ENCODE data around the gene MAP3K1. TPM values are rescaled to one million over a fixed set of nuclear protein-coding genes. Genes with fewer than 3 reads are reported as not detected.

Gene MAP3K1
- total RNA-seq, 1 experiment from 2014 or later, result 26.1 TPM

DNA sequence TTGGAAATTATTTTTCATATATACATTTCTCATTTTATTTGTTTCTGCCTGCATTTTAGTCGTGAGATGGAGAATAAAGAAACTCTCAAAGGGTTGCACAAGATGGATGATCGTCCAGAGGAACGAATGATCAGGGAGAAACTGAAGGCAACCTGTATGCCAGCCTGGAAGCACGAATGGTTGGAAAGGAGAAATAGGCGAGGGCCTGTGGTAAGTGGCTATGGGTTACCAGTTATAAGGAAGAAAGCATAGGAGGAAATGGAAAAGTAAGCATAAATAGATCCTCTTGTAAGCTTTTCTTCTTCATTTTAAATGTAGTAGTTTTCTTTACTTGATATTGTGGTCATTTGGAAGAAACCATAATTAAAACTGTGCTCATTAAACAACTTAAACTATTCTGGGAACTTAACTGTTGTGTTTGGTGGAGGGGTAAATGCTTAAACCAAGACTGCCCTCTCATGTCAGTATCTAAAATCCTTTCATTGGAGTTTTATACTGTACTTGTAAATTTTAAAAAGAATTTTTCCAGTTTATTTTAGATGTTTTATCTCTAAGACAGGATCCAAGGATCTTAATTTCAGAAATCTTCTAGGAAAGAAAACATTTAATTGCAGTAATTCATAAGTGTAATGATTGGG is 41.3 kb downstream of the MAP3K1 start:
- Histone ChIP-seq H3K4me1 (replicated peaks; ENCODE audit: insufficient read depth) (0 out of 2 replicates have a peak, but pooled peaks cover 3% of the 10 kb centered on the region), H3K4me3 (no peak overlapping the region), H3K79me2 (ENCODE audit: low read depth) (peaks cover 78% of the 10 kb centered on the region), H3F3A (ENCODE audit: insufficient read depth, low read depth) (peaks cover 12% of the 10 kb centered on the region), H2AFZ (no peak overlapping the region), H3K9me3 (ENCODE audit: insufficient read depth, low read depth) (no peaks in the 10 kb centered on the region), H3K9me2 (ENCODE audit: insufficient read depth) (no peaks in the 10 kb centered on the region), H3K4me2 (no peak overlapping the region), H4K20me1 (ENCODE audit: insufficient read depth) (peaks cover 22% of the 10 kb centered on the region), H3K27me3 (ENCODE audit: insufficient read depth, low read depth) (no peaks in the 10 kb centered on the region), H3K27ac (no peak overlapping the region), H3K36me3 (ENCODE audit: low read depth) (peaks cover 19% of the 10 kb centered on the region)
- TF ChIP-seq EZH2 (IDR thresholded peaks at IDR 0.05; ENCODE audit: low read depth), result no peak
- TF ChIP-seq, protein P1, sequence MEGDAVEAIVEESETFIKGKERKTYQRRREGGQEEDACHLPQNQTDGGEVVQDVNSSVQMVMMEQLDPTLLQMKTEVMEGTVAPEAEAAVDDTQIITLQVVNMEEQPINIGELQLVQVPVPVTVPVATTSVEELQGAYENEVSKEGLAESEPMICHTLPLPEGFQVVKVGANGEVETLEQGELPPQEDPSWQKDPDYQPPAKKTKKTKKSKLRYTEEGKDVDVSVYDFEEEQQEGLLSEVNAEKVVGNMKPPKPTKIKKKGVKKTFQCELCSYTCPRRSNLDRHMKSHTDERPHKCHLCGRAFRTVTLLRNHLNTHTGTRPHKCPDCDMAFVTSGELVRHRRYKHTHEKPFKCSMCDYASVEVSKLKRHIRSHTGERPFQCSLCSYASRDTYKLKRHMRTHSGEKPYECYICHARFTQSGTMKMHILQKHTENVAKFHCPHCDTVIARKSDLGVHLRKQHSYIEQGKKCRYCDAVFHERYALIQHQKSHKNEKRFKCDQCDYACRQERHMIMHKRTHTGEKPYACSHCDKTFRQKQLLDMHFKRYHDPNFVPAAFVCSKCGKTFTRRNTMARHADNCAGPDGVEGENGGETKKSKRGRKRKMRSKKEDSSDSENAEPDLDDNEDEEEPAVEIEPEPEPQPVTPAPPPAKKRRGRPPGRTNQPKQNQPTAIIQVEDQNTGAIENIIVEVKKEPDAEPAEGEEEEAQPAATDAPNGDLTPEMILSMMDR (conservative IDR thresholded peaks at IDR 0.05), result peak; percentile 20; the same call in 1 of the 2 replicates
- CTCF ChIA-PET, result no interaction called here
- intact Hi-C loops (cut with micrococcal nuclease; ENCODE audit: unreplicated experiment), result no loop called here
- no peak for DNase-seq
- BruUV-seq (replicated peaks), result no TSS peak
- POLR2A ChIA-PET (ENCODE audit: unreplicated experiment), result no interaction called here

DNA sequence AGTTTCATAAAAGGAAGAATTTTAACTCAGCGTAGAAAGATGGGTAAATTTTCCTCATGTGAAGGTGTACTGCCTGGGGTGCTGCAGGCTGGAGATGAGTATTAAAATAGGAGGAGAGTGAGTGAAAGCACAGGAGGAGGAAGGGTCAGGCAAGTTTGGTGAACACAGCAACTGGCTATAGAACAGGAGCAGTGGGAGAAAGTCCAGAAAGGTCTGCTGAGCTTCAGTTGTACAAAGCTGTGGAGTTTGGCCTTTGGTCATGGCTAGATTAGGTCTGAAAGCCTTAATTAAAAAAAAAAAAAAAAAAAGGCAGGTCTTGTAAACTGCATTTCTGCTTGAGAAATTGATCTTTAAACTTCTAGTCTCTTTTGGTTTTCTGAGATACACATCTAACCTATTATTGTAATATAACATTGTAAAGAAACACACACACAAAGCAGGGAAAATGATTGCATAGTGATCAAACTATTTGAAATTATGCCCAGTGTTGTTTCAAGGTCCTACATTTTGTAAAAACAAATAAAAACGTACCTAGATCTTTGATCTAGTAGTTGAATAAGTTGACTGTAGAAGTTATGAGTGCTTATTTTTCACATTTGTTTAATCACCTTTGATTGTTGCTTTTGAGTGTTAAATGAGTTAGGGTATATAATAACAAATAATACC is 43.6 kb downstream of the MAP3K1 start:
- H3K4me2 ChIP-seq, result no peak overlapping the region
- peaks cover 56% of the 10 kb centered on the region for H3K79me2 ChIP-seq (ENCODE audit: low read depth)
- no TSS peak for BruUV-seq (replicated peaks)
- no peaks in the 10 kb centered on the region for H3K9me2 ChIP-seq (ENCODE audit: insufficient read depth)
- no peaks in the 10 kb centered on the region for H3K4me1 ChIP-seq (replicated peaks; ENCODE audit: insufficient read depth)
- peaks cover 32% of the 10 kb centered on the region for H3K36me3 ChIP-seq (ENCODE audit: low read depth)
- TF ChIP-seq, protein P1 (conservative IDR thresholded peaks at IDR 0.05), result no peak
- TF ChIP-seq EZH2 (IDR thresholded peaks at IDR 0.05; ENCODE audit: low read depth), result no peak
- DNase-seq, result no peak
- no peak overlapping the region for H3K27ac ChIP-seq
- peaks cover 12% of the 10 kb centered on the region for H3F3A ChIP-seq (ENCODE audit: insufficient read depth, low read depth)
- intact Hi-C loops (cut with micrococcal nuclease; ENCODE audit: unreplicated experiment), result no loop called here
- no peak overlapping the region for H3K4me3 ChIP-seq
- H4K20me1 ChIP-seq (ENCODE audit: insufficient read depth), result peaks cover 22% of the 10 kb centered on the region
- ChIA-PET CTCF (no interaction called here), POLR2A (ENCODE audit: unreplicated experiment) (no interaction called here)
- H3K9me3 ChIP-seq (ENCODE audit: insufficient read depth, low read depth), result no peaks in the 10 kb centered on the region
- H3K27me3 ChIP-seq (ENCODE audit: insufficient read depth, low read depth), result no peaks in the 10 kb centered on the region
- H2AFZ ChIP-seq, result no peak overlapping the region

DNA sequence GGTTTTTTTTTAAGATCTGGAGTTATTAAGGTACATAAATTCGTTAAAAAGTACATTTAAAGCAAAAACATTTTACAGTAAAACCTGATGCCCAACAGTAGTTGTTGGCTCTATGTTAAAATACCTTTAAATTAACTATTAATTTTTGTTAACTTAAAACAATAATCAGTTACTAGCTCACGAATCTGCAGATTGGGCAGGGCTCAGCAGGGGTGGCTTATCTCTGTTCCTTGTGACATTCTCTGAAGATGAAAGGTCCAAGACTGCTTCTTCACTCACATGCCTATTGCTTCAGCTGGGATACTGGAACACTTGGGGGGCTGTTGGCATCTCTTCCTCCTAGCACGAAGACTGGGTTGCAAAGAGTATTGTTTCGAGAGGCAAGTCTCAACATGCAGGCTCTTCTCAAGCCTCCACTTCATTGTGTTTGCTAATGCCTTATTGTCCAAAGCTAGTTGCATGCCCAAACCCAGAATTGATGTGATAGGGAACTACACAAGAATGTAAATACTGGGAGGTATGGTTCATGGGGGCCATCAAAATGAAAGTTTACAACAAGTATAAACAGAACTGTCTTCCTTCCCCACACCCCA is 46.6 kb downstream of the MAP3K1 start:
- Histone ChIP-seq H3K4me2 (no peak overlapping the region), H3K4me1 (replicated peaks; ENCODE audit: insufficient read depth) (no peaks in the 10 kb centered on the region), H3K9me3 (ENCODE audit: insufficient read depth, low read depth) (no peaks in the 10 kb centered on the region), H3K4me3 (no peak overlapping the region), H3K9me2 (ENCODE audit: insufficient read depth) (no peaks in the 10 kb centered on the region), H3F3A (ENCODE audit: insufficient read depth, low read depth) (peaks cover 4% of the 10 kb centered on the region), H4K20me1 (ENCODE audit: insufficient read depth) (no peaks in the 10 kb centered on the region), H2AFZ (no peak overlapping the region), H3K79me2 (ENCODE audit: low read depth) (peaks cover 25% of the 10 kb centered on the region), H3K27me3 (ENCODE audit: insufficient read depth, low read depth) (no peaks in the 10 kb centered on the region), H3K36me3 (ENCODE audit: low read depth) (peaks cover 49% of the 10 kb centered on the region), H3K27ac (no peak overlapping the region)
- no TSS peak for BruUV-seq (replicated peaks)
- ChIA-PET POLR2A (ENCODE audit: unreplicated experiment) (no interaction called here), CTCF (interaction anchor here (0.6 kb wide), 1 partner anchor 135 kb away, joined by 3 read pairs; no protein-coding TSS in a partner anchor)
- intact Hi-C loops (cut with micrococcal nuclease; ENCODE audit: unreplicated experiment), result no loop called here
- no peak for TF ChIP-seq EZH2 (IDR thresholded peaks at IDR 0.05; ENCODE audit: low read depth)
- TF ChIP-seq, protein P1 (conservative IDR thresholded peaks at IDR 0.05), result no peak
- DNase-seq, result no peak
